Caco-2 (cell line): ENCODE results near the gene GAPDHS. TPM values are rescaled to one million over a fixed set of nuclear protein-coding genes. Genes with fewer than 3 reads are reported as not detected.

Source experiments
- BruUV-seq: library from RNA; stranded (reverse); fragments of 400-500 nt; replicated peaks from 2 replicates; lab custom pipeline; 2021; lab: Mats Ljungman, UMichigan
- CTCF ChIA-PET: fragments of 300-600 bp; sonication (Branson Sonifier 250); formaldehyde crosslinking; loops from one replicate; lab custom pipeline; 2022; ENCODE audit warnings: antibody characterized with exemption; lab: Charles Lee
- POLR2A ChIA-PET: fragments of 300-600 bp; sonication (Branson Sonifier 250); formaldehyde crosslinking; loops from one replicate; lab custom pipeline; 2022; ENCODE audit warnings: antibody characterized with exemption; lab: Charles Lee
- DNase-seq, 2 experiments: peaks; one replicate each; pipeline versions ENCODE4 v3.0.0 to v3.0.0-alpha.2; 2020 to 2022
- H3K27me3 ChIP-seq: replicated peaks from 2 replicates; pipeline ENCODE4 v1.6.0; 2011; ENCODE audit warnings: low read length; ENCODE audit not compliant: control insufficient read depth, insufficient read depth
- H3K36me3 ChIP-seq: 2 replicates; pipeline ENCODE4 v1.5.1; 2011; ENCODE audit warnings: low read length; ENCODE audit not compliant: control insufficient read depth, insufficient read depth
- H3K4me1 ChIP-seq: fragments of 250-450 bp; sonication (Bioruptor Pico); 2 replicates; pipeline ENCODE4 v1.5.1; 2020; ENCODE audit warnings: mild to moderate bottlenecking
- H3K4me3 ChIP-seq: 2 replicates; pipeline ENCODE4 v1.5.1; 2011; ENCODE audit warnings: low read depth, mild to moderate bottlenecking, control low read depth, low read length
- H3K9me3 ChIP-seq: fragments of 250-450 bp; sonication (Bioruptor Pico); 2 replicates; pipeline ENCODE4 v1.5.1; 2020; ENCODE audit warnings: mild to moderate bottlenecking, moderate library complexity
- H3K27ac Mint-ChIP-seq: one replicate; pipeline ENCODE4 v1.8.0; 2022; ENCODE audit warnings: mixed read lengths; ENCODE audit not compliant: unreplicated experiment
- H3K27me3 Mint-ChIP-seq: one replicate; pipeline ENCODE4 v1.8.0; 2022; ENCODE audit warnings: mixed read lengths; ENCODE audit not compliant: insufficient read depth, unreplicated experiment
- H3K36me3 Mint-ChIP-seq: one replicate; pipeline ENCODE4 v1.8.0; 2022; ENCODE audit warnings: mild to moderate bottlenecking, mixed read lengths; ENCODE audit not compliant: insufficient read depth, unreplicated experiment
- H3K4me1 Mint-ChIP-seq: one replicate; pipeline ENCODE4 v1.8.0; 2022; ENCODE audit warnings: low read depth, mixed read lengths; ENCODE audit not compliant: unreplicated experiment
- H3K4me3 Mint-ChIP-seq: one replicate; pipeline ENCODE4 v1.8.0; 2022; ENCODE audit warnings: mild to moderate bottlenecking, moderate library complexity, mixed read lengths; ENCODE audit not compliant: unreplicated experiment
- H3K9me3 Mint-ChIP-seq: one replicate; pipeline ENCODE4 v1.8.0; 2022; ENCODE audit warnings: mixed read lengths; ENCODE audit not compliant: unreplicated experiment
- CTCF ChIP-seq, 2 experiments: fragments of 200-600 bp in 1 of 2; IDR thresholded peaks; 1 replicate in 1 of 2; 2 replicates in 1 of 2; pipeline versions ENCODE4 v1.5.1 to v1.8.0; 2011 to 2022; ENCODE audit warnings: antibody characterized with exemption in 1 of 2, control low read depth in 1 of 2, inconsistent platforms in 1 of 2, low read depth in 1 of 2, low read length in 1 of 2, mild to moderate bottlenecking in 1 of 2, moderate library complexity in 1 of 2; ENCODE audit not compliant: insufficient read depth in 1 of 2, severe bottlenecking in 1 of 2, unreplicated experiment in 1 of 2
- intact Hi-C: fragments of 100-400 bp; cut with micrococcal nuclease; formaldehyde crosslinking; loops from one replicate; pipeline ENCODE4 v1.10.0; 2022; ENCODE audit not compliant: unreplicated experiment
- total RNA-seq: library from RNA; stranded (reverse); gene quantifications from 2 replicates; pipeline ENCODE4 v1.2.3, GENCODE V29; 2022

GAPDHS gene
- total RNA-seq, 1 experiment from 2014 or later: not detected

DNA sequence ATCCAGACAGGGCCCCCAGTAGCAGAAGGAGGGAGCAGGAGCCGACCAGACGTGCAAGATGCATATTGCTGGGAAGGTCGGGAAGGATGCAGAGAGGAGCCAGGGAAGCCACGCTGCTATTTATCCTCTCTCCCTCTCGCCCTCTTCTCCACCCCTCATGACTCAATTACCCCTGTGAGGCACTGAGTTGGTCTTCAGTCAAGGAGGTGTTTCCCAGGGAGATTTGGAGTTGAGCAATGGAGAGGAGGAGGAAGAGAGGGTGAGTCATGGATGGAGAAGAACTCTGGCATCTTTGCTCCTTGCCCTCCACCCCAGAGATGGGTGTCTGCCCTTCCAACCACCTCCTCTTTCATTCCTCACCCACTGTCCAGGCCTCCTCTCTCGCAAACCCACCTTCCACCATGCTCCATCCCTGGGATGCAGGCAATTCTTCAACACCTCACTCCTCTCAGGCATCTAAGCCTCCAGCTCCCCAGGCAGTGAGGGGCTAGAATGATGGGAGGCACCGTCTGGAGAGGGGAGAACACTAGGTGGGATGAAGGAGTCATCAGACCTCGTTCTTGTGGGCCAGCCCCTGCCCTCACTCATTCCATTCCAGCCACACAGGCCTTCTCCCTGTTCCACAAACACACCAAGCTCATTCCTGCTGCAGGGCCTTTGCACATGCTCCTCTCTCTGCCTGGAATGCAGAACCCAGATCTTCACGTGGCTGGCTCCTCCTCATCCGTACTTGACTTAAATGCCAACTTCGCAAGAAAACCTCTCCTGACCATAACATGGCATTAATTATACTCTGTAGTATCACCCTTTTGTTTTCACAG is 4.8 kb upstream of the GAPDHS start, which contains the start of gene SBSN:
SBSN (minus strand) TSS at position 94 of the 821 bp plus-strand sequence; CDS start at position 64, 30 bp downstream.
- Mint-ChIP-seq H3K36me3 (no peaks in the 10 kb centered on the region), H3K27me3 (peaks cover 23% of the 10 kb centered on the region), H3K4me3 (no peak within 1 kb of the TSS), H3K27ac (no peak within 1 kb of the TSS), H3K4me1 (peaks cover 7% of the 10 kb centered on the region), H3K9me3 (no peaks in the 10 kb centered on the region)
- no peak for TF ChIP-seq CTCF (IDR thresholded peaks at IDR 0.05; ENCODE audit: insufficient read depth in 1 of 2, low read depth in 1 of 2, low read length in 1 of 2, severe bottlenecking in 1 of 2, unreplicated experiment in 1 of 2)
- no peak for DNase-seq
- no peaks in the 10 kb centered on the region for H3K27me3 ChIP-seq
- no peaks in the 10 kb centered on the region for H3K9me3 ChIP-seq
- H3K4me3 ChIP-seq: no peak within 1 kb of the TSS
- intact Hi-C loops: no loop called here
- no peaks in the 10 kb centered on the region for H3K36me3 ChIP-seq
- POLR2A ChIA-PET: no interaction called here
- BruUV-seq: no TSS peak
- CTCF ChIA-PET: no interaction called here
- no peaks in the 10 kb centered on the region for H3K4me1 ChIP-seq

- Histone ChIP-seq H3K9me3 (no peaks in the 10 kb centered on the region), H3K27me3 (no peaks in the 10 kb centered on the region), H3K4me1 (no peaks in the 10 kb centered on the region), H3K4me3 (no peak overlapping the region), H3K36me3 (no peaks in the 10 kb centered on the region)
- ChIA-PET CTCF (no interaction called here), POLR2A (no interaction called here)
- Mint-ChIP-seq H3K4me3 (no peak overlapping the region), H3K36me3 (no peaks in the 10 kb centered on the region), H3K27ac (no peak overlapping the region), H3K4me1 (no peaks in the 10 kb centered on the region), H3K9me3 (no peaks in the 10 kb centered on the region), H3K27me3 (peaks cover 20% of the 10 kb centered on the region)
- intact Hi-C loops: no loop called here
- TF ChIP-seq CTCF (IDR thresholded peaks at IDR 0.05; ENCODE audit: insufficient read depth in 1 of 2, low read depth in 1 of 2, low read length in 1 of 2, severe bottlenecking in 1 of 2, unreplicated experiment in 1 of 2): no peak
- no TSS peak for BruUV-seq
- no peak for DNase-seq
Measured at GRCh38 chr19:35529241-35530218, 3.7 kb upstream of the GAPDHS start.

DNA sequence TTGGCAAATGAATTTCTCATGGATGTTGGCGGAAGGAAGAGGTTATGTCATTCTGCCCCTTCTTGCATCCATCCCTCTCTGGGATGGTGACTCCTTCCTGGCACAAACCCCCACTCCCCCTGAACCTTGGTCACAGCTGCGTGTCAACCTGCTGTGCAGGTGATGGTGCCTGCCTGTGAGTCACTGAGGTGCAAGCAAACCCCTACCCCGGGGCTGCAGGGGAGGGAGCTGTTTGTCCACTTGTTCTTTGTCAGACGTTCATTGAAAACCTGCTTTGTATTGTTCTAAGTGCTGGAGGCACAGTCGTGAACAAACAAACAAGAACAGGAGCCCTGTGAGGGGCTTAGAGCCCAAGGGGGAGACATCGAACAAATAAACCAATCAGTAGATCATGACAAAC is 2.0 kb upstream of the GAPDHS start:
- Histone ChIP-seq H3K9me3 (no peaks in the 10 kb centered on the region), H3K36me3 (no peaks in the 10 kb centered on the region), H3K4me1 (no peaks in the 10 kb centered on the region), H3K4me3 (no peak overlapping the region), H3K27me3 (no peaks in the 10 kb centered on the region)
- Mint-ChIP-seq H3K9me3 (no peaks in the 10 kb centered on the region), H3K4me1 (no peaks in the 10 kb centered on the region), H3K27me3 (peaks cover 20% of the 10 kb centered on the region), H3K36me3 (no peaks in the 10 kb centered on the region), H3K4me3 (no peak overlapping the region), H3K27ac (no peak overlapping the region)
- POLR2A ChIA-PET: no interaction called here
- intact Hi-C loops: no loop called here
- no peak for DNase-seq
- BruUV-seq: no TSS peak
- CTCF ChIA-PET: interaction anchor here (0.8 kb wide), 1 partner anchor 21 kb away, joined by 4 read pairs; no protein-coding TSS in a partner anchor
- TF ChIP-seq CTCF (IDR thresholded peaks at IDR 0.05; ENCODE audit: insufficient read depth in 1 of 2, low read depth in 1 of 2, low read length in 1 of 2, severe bottlenecking in 1 of 2, unreplicated experiment in 1 of 2): no peak
